Coronary artery (tissue), 2 donors: ENCODE results near the gene NUP214.

ENCODE experiments used
- DNase-seq: peaks from one replicate; pipeline ENCODE4 v3.0.0-alpha.2; 2017; ENCODE audit warnings: low spot score
- H3K27ac ChIP-seq, 2 donors: fragments of 200-600 bp; sonication (generic); one replicate each; pipeline ENCODE4 v1.5.1; 2016 to 2019
- H3K4me3 ChIP-seq: fragments of 200-600 bp; sonication (generic); 2 replicates; pipeline ENCODE4 v1.5.1; 2016; ENCODE audit warnings: mild to moderate bottlenecking, moderate library complexity
- TF ChIP-seq, protein P1 (sequence below): fragments of 200-600 bp; sonication (generic); IDR thresholded peaks from one replicate; pipeline ENCODE4 v1.5.1; 2019; ENCODE audit warnings: antibody characterized with exemption

NUP214 gene

DNA sequence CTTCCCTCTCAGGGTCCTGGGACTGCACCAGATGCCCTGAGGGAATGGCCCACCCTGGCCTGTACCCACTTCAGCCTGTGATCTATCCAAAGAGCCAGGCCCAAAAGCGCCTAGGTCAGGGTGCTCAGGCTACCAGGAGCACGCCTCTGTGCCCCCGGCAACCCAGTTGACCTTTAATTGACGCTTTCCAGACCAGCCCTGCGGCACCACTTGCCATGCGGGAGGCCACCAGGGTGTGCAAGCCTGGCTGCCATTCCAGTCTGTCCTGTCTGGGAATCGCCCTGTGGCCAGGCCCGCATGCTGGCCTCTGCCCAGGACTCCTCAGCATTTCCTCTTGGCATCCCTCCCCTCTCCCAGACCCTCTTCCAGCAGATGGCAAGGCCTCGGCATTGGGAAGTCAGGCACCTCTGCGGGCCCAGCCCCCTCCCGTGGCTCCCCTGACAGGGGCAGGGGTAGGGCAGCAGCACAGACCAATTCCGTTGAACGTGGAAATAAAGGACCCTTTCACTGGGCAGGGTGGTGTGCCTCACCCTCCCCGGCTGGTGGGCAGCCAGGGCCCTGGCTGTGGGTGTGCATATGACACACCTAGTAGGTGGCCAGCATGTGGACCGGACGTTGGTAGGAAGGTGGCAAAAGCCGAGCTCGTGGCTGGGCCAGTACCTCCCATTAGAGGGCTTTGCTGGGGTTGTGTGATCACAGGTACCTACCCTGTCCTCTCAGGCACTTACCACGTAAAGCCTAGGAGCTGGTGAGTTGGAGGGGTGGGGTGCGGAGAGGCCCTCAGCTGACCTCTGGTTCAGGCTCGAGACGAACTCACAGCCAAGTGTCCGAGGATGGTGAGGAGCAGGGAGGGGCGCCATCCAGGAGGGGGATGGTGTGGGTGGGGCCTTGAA, 32.6 kb upstream of the NUP214 start:
- TF ChIP-seq, protein P1, sequence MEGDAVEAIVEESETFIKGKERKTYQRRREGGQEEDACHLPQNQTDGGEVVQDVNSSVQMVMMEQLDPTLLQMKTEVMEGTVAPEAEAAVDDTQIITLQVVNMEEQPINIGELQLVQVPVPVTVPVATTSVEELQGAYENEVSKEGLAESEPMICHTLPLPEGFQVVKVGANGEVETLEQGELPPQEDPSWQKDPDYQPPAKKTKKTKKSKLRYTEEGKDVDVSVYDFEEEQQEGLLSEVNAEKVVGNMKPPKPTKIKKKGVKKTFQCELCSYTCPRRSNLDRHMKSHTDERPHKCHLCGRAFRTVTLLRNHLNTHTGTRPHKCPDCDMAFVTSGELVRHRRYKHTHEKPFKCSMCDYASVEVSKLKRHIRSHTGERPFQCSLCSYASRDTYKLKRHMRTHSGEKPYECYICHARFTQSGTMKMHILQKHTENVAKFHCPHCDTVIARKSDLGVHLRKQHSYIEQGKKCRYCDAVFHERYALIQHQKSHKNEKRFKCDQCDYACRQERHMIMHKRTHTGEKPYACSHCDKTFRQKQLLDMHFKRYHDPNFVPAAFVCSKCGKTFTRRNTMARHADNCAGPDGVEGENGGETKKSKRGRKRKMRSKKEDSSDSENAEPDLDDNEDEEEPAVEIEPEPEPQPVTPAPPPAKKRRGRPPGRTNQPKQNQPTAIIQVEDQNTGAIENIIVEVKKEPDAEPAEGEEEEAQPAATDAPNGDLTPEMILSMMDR, result no peak
- no peak overlapping the region for H3K4me3 ChIP-seq
- no peak for DNase-seq
- peak overlapping the region in 1 of 2 donors; percentile 7 for H3K27ac ChIP-seq

DNA sequence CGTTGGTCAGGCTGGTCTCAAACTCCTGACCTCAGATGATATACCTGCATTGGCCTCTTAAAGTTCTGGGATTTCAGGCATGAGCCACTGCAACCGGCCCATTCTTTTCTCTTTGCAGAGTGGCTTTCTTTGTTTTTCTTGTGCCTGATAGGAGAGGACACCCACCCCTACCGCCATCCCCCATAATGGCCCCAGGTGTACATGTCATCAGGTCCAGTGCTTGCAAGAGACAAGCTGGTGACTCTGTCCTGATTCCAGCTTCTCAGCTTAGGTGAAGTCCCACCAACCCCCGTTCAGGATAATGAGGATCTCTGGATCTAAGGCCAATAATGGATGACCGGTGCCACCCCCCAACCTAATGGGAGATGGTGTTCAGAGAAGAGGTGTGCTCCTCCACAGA, 31.4 kb upstream of the NUP214 start:
- TF ChIP-seq, protein P1, result no peak
- no peak for DNase-seq
- H3K4me3 ChIP-seq, result no peak overlapping the region
- no peak overlapping the region for H3K27ac ChIP-seq

DNA sequence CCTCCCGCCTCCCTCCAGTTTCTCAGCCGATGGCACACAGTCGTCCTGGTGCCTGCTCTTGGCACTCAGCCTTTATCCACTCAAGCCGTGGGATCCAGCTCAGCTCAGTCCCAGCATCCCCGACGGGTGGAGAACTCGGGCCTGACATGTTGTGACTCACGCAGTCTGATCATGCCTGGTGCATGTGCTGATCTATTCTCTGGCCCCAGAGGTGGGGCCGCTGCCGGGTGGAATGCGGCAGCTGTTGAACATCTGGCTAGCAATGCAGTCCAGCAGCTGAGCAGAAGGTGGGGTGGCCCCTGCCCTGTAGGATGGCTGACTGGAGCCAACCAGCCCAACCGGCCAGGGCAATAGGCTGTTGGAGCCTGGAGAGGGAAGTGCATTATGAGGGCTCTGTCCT, 30.8 kb upstream of the NUP214 start:
- DNase-seq, result no peak
- Histone ChIP-seq H3K4me3 (no peak overlapping the region), H3K27ac (no peak overlapping the region)
- TF ChIP-seq, protein P1, result no peak

DNA sequence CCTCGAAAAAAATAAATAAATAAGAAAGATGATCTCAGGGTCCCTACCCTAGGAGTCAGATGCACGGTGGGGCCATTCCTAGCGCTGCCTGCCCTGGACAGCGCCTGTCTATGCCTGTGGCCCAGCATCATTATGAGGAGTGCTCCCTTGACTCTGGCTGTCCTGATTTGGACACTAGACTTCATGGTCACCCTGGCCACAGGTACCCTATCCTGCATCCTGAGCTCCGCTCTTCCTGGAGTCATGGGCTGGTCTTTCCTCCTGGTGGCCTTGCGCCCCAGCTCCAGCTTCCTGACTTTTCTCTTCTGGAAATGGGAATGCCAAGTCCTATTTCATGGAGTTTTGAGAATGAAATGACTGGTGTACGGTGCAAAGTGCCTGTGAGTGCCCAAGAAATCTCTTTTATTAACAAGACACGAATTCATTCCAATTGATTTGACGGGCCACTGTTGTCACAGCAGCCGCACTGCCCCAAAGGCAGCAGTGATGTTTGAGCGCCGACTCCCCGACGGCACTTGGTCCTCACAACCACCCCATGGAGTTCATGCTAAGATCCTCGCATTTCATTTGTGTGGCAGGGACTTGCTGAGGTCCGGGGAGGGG, 29.6 kb upstream of the NUP214 start:
- TF ChIP-seq, protein P1, result no peak
- peak overlapping the region; percentile 74 for H3K4me3 ChIP-seq
- H3K27ac ChIP-seq, result peak overlapping the region in 1 of 2 donors; percentile 78
- DNase-seq, result no peak

DNA sequence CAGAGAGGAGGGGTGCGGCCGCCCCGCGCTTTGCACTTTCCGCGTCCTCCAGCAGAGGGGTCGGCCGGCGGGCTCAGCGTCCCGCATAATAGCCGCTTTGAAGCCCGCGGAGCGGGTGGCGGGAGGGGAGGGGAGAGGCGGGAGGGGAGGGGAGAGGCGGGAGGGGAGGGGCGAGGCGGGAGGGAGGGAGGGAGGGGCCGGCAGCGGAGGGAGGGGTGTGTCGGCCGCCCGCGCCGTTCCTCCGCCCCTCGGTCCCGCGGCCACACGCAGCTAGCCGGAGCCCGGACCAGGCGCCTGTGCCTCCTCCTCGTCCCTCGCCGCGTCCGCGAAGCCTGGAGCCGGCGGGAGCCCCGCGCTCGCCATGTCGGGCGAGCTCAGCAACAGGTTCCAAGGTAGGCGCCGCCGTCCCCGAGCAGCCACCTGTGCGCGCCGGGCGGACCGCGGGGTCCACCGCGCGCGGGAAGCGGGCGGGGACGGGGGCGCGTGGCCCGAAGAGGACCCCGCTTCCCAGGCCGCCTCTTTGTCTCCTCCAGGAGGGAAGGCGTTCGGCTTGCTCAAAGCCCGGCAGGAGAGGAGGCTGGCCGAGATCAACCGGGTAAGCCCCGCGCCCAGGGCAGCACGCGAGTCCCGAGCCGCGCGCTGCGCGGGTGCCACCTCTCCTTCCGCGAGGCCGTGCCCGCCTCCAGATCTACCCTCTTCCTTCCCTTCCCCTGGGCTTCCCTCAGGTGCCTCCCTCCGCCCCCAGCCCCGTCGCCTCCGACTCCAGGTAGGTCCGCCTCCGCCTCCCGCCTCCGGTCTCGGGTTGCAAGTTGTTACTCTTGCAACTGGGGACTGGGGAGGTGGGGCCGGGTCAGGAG, 28.9 kb upstream of the NUP214 start, which contains the start of gene AIF1L:
AIF1L (plus strand) TSS at position 263 of the 857 bp plus-strand sequence; CDS start at position 362, 99 bp downstream.
- TF ChIP-seq, protein P1, result no peak
- DNase-seq, result no peak
- Histone ChIP-seq H3K27ac (peak within 1 kb of the TSS; percentile 27 to 78), H3K4me3 (peak within 1 kb of the TSS; percentile 74)

DNA sequence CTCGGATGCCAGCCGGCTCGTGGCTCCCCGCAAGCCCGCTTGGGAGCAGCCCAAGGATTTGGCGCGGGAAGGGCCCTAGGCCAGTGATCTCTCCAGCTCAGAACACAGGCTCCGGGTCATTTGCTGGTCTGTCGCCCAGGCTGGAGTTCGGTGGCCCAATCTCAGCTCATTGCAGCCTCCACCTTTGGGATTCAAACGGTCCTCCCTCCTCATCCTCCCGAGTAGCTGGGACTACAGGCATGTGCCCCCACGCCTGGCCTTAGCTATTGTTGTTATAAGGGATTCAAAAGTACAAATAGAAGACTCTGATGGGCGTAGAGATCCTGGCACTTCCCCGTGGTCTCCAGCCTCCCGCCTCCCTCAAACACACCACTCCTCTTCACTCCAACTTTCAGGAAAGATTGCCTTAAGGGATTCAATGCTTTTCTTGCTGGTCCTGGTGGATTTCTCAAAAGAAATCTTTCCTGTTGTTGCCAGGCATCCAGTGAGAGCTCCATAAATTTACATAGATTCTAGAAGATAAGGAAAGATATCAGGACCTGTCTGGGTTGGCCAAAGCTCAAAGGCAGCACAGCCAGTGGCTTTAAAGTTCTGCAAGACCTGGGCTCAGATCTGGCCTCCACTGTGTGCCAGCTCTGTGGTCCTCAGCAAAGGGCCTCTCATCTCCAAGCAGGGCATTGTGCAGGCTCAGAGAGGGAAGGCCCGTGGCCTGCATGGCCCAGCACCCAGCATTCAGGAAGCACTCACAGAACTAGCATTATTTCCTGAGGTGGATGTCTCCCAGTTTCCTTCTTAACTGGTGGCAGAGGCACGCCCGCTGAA, 28.0 kb upstream of the NUP214 start:
- DNase-seq, result no peak
- H3K27ac ChIP-seq, result peak overlapping the region; percentile 27 to 78
- TF ChIP-seq, protein P1, result no peak

More for the DNA sequence above, 28.0 kb upstream of the NUP214 start:
- H3K4me3 ChIP-seq, result peak overlapping the region; percentile 74
